Endothelial cell (in vitro differentiated cells): ENCODE measurements around the gene RNF11. TPM values are rescaled to one million over a fixed set of nuclear protein-coding genes. Genes with fewer than 3 reads are reported as not detected.

Experiments used
- DNase-seq: peaks from one replicate; pipeline ENCODE4 v3.0.0; 2021; ENCODE audit warnings: low spot score
- H3K27ac Mint-ChIP-seq: one replicate; pipeline ENCODE4 v1.8.0; 2021; ENCODE audit warnings: mixed read lengths, inconsistent platforms; ENCODE audit not compliant: unreplicated experiment
- H3K27me3 Mint-ChIP-seq: one replicate; pipeline ENCODE4 v1.8.0; 2021; ENCODE audit warnings: mild to moderate bottlenecking, moderate library complexity, mixed read lengths, inconsistent platforms; ENCODE audit not compliant: unreplicated experiment
- H3K36me3 Mint-ChIP-seq: one replicate; pipeline ENCODE4 v1.8.0; 2021; ENCODE audit warnings: mild to moderate bottlenecking, low read depth, mixed read lengths, inconsistent platforms; ENCODE audit not compliant: unreplicated experiment
- H3K4me1 Mint-ChIP-seq: one replicate; pipeline ENCODE4 v1.8.0; 2021; ENCODE audit warnings: mild to moderate bottlenecking, mixed read lengths, inconsistent platforms; ENCODE audit not compliant: unreplicated experiment
- H3K4me3 Mint-ChIP-seq: one replicate; pipeline ENCODE4 v1.8.0; 2021; ENCODE audit warnings: mild to moderate bottlenecking, mixed read lengths, inconsistent platforms; ENCODE audit not compliant: unreplicated experiment
- H3K9me3 Mint-ChIP-seq: one replicate; pipeline ENCODE4 v1.8.0; 2021; ENCODE audit warnings: mixed read lengths, inconsistent platforms; ENCODE audit not compliant: unreplicated experiment
- total RNA-seq: library from RNA; stranded (reverse); fragmentation: NEBNext Ultra II Directional; extraction: Animal tissue kit (Norgen Biotek cat#: 25700); gene quantifications from one replicate; pipeline ENCODE4 v1.2.1, GENCODE V29; 2021; ENCODE audit not compliant: unreplicated experiment
- TF ChIP-seq, protein P1 (sequence below): fragments of 200-600 bp; sonication (generic); IDR thresholded peaks from one replicate; pipeline ENCODE4 v1.5.0; 2021; ENCODE audit warnings: antibody characterized with exemption; ENCODE audit not compliant: unreplicated experiment

The RNF11 gene
- total RNA-seq, 1 donor from 2014 or later: 74.1 TPM

DNA sequence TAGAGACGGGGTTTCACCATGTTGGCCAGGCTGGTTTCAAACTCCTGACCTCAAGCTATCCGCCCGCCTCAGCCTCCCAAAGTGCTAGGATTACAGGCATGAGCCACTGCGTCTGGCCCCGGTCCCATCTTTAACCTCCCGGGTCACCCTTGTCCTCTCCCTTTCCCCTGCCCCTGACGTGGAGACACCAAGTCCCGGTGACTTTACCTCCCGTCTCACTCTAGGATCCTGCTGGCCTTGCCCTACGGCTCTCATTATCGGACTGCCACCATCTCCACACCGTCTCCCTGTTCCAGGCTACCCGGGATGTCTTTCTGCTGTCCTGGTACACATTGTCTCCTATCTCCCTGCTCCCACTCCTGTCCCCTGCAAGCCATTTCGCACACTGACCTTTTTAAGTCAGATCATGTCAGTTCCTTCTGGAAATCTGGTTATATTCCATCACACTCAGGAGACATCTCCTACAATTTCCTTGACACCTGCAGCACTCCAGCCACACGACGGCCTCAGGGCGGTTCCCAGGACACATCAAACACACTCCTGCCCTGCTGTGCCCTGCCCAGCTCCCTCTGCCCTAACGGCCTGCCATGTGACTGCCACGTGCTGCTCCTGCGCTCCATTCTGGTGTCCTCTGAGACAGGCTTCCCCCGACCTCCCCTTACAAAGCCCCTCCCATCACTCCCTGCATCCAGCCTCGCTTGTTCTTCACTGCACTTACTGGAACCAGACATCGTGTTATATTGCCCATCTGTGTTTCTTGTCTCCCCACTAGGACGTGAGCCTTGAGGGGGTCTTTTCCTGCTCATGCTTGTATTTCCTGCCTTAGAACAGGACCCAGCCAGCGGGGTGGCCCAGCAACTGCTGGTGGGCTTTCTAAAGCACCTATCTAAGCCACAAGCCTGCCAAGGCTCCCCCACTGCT lies 61.6 kb downstream of the RNF11 start:
- peaks cover 23% of the 10 kb centered on the region for H3K4me1 Mint-ChIP-seq

DNA sequence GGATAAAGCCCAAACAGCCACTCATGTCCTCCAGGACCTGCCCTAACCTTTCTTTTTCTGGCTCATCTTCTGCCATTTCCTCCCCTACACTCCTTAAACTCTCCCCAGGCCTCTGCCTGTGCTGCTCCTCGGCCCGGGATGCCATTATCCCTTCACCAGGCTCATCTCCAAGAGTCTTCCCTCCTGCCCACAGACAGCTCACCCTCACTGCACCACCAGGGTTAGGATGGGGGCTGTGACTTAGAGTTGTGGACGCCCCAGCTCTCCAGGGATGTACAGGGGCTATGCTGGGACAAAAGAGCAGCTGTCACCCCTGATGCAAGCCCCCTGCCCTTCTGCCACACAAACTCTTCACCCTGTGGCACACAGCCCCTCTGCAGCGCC lies 62.2 kb downstream of the RNF11 start:
- TF ChIP-seq, protein P1, sequence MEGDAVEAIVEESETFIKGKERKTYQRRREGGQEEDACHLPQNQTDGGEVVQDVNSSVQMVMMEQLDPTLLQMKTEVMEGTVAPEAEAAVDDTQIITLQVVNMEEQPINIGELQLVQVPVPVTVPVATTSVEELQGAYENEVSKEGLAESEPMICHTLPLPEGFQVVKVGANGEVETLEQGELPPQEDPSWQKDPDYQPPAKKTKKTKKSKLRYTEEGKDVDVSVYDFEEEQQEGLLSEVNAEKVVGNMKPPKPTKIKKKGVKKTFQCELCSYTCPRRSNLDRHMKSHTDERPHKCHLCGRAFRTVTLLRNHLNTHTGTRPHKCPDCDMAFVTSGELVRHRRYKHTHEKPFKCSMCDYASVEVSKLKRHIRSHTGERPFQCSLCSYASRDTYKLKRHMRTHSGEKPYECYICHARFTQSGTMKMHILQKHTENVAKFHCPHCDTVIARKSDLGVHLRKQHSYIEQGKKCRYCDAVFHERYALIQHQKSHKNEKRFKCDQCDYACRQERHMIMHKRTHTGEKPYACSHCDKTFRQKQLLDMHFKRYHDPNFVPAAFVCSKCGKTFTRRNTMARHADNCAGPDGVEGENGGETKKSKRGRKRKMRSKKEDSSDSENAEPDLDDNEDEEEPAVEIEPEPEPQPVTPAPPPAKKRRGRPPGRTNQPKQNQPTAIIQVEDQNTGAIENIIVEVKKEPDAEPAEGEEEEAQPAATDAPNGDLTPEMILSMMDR: no peak
- Mint-ChIP-seq H3K9me3 (no peaks in the 10 kb centered on the region), H3K27me3 (peaks cover 8% of the 10 kb centered on the region), H3K4me3 (no peak overlapping the region), H3K36me3 (peaks cover 4% of the 10 kb centered on the region), H3K4me1 (peaks cover 23% of the 10 kb centered on the region), H3K27ac (no peak overlapping the region)
- DNase-seq: no peak

More for the DNA sequence above, 61.6 kb downstream of the RNF11 start:
- H3K27me3 Mint-ChIP-seq: peaks cover 8% of the 10 kb centered on the region
- no peak for DNase-seq
- peak overlapping the region; percentile 3 for H3K4me3 Mint-ChIP-seq
- peaks cover 4% of the 10 kb centered on the region for H3K36me3 Mint-ChIP-seq
- TF ChIP-seq, protein P1: no peak
- peak overlapping the region; percentile 50 for H3K27ac Mint-ChIP-seq
- H3K9me3 Mint-ChIP-seq: no peaks in the 10 kb centered on the region

DNA sequence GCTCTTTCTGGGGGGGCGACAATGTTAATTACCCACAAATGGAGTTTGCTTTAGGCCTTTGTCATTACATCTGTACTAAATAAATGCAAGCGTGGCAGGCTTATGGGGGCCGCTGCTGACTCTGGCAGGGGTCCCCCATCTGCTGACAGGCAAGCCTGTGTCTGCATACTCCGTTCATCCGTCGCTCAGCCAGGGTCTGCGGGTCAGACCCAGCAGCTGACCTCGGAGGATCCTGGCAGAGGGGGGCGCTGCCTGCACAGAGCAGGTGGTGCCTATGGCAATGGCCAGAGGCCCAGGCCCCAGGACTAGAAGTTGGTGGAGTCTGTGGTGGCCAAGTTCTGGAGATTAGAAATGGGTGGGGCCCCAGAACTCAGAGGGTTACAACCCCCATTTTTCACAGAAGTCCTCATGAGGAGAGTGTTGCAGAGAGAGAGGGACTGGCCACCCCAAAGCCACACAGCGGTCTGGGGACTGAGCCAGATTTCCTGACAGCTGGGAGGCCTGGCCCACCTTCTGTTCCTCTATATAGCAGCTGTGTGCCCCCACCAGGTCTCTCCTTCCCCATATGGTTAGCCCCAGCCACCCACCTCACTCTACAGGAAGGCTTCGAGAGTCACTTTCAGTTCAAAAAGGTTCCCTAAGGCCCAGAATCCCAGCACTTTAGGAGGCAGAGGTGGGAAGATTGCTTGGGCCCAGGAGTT lies 63.3 kb downstream of the RNF11 start:
- no peak overlapping the region for H3K4me3 Mint-ChIP-seq
- peaks cover 23% of the 10 kb centered on the region for H3K4me1 Mint-ChIP-seq
- peaks cover 8% of the 10 kb centered on the region for H3K27me3 Mint-ChIP-seq
- DNase-seq: no peak
- H3K9me3 Mint-ChIP-seq: no peaks in the 10 kb centered on the region
- peaks cover 4% of the 10 kb centered on the region for H3K36me3 Mint-ChIP-seq
- no peak overlapping the region for H3K27ac Mint-ChIP-seq
- TF ChIP-seq, protein P1: no peak

DNA sequence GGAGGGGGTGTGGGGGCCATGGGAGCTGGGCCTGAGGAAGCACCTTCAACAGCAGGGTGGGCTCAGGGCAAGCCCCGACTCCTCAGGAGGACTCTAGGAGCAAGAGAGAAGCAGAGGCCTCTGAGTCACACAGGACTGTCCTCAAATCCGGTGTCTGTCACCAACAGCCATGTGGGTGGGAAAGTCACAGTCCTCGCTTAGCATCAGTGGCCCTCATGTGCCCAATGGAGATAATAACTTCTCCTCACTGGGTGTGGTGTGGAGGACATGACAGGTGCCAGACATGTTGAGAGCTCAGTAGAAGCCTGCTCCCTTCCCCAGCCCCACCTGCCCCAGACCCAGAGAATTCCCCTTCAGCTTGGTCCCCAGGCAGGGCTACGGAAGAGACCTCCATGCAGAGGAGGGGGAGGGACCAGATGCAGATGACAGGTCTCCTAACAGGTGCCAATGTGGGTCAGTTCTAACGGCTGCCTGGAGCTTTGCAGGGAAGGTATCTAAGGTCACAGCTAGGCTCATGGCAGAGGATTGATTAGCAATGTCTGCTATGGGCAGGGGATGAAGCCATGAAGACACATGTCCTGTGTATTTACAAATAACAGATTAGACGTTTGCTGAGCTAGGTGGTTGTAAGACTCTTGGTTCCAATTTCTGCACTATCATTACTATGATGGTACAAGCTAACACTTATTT lies 64.1 kb downstream of the RNF11 start:
- peaks cover 6% of the 10 kb centered on the region for H3K27me3 Mint-ChIP-seq
- peaks cover 4% of the 10 kb centered on the region for H3K36me3 Mint-ChIP-seq
- peaks cover 23% of the 10 kb centered on the region for H3K4me1 Mint-ChIP-seq
- no peak for DNase-seq
- H3K27ac Mint-ChIP-seq: no peak overlapping the region
- no peaks in the 10 kb centered on the region for H3K9me3 Mint-ChIP-seq
- TF ChIP-seq, protein P1: no peak
- no peak overlapping the region for H3K4me3 Mint-ChIP-seq
